Ovary (tissue), 3 donors: ENCODE measurements around the gene BTBD17.

Source experiments
- CTCF ChIP-seq, 3 donors: fragments of 450-650 bp in 2 of 3; fragments of 200-600 bp in 1 of 3; IDR thresholded peaks; one replicate each; pipeline versions ENCODE4 v1.5.1 to v1.8.0; 2016 to 2022; ENCODE audit warnings: antibody characterized with exemption in 3 of 3, mild to moderate bottlenecking in 1 of 3
- POLR2A ChIP-seq: fragments of 450-650 bp; IDR thresholded peaks from one replicate; pipeline ENCODE4 v1.6.1; 2017; ENCODE audit warnings: antibody characterized with exemption, mild to moderate bottlenecking, moderate library complexity
- donor health status: DM: no; HTN: no; CAD: no.

- TF ChIP-seq CTCF (IDR thresholded peaks at IDR 0.05) (no peak), POLR2A (no peak)
Measured at GRCh38 chr17:74334393-74335039, 27.2 kb downstream of the BTBD17 start.
